Epidermal melanocyte (primary cell): ENCODE data around the gene POF1B.

Experiments
- DNase-seq: peaks from one replicate; pipeline ENCODE4 v3.0.0; 2011; ENCODE audit warnings: low spot score; ENCODE audit not compliant: insufficient read length

The POF1B gene

DNA sequence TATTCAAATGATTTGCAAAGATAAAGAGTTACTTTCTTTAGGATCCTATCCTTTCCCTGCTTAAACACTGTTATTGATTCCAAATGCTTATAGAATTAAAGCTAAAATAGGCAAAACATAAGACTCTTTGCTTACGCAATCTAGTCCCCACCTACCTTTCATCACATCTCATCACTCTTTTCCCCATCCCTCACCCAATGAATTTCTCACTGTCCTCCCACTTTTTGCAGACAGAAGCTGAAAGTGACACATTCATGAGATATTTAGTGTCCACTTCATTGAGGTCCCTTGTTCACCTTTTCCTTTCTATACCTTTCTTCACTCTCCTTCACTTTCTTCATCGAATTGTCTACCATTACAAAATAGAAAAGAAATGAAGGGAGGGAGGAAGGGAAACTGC, 136.3 kb downstream of the POF1B start:
- DNase-seq, result no peak
